Activated CD4-positive, alpha-beta T cell treated with anti-CD3 and anti-CD28 coated beads, Interleukin-2, Interleukin-4, amounts not matched to agents 100 ng/mL and 50 ng/mL, durations not matched to agents 16 hours and 8 hours (primary cell): ENCODE data around the gene OST4.
"Not testable (repeated sequence)": the region's sequence is repeated elsewhere in the genome, so short reads cannot be mapped to it uniquely, and the experiment has no call there.

Experiments
- DNase-seq: peaks from one replicate; pipeline ENCODE4 v3.0.0-alpha.2; 2020; ENCODE audit warnings: low spot score

Gene OST4

DNA sequence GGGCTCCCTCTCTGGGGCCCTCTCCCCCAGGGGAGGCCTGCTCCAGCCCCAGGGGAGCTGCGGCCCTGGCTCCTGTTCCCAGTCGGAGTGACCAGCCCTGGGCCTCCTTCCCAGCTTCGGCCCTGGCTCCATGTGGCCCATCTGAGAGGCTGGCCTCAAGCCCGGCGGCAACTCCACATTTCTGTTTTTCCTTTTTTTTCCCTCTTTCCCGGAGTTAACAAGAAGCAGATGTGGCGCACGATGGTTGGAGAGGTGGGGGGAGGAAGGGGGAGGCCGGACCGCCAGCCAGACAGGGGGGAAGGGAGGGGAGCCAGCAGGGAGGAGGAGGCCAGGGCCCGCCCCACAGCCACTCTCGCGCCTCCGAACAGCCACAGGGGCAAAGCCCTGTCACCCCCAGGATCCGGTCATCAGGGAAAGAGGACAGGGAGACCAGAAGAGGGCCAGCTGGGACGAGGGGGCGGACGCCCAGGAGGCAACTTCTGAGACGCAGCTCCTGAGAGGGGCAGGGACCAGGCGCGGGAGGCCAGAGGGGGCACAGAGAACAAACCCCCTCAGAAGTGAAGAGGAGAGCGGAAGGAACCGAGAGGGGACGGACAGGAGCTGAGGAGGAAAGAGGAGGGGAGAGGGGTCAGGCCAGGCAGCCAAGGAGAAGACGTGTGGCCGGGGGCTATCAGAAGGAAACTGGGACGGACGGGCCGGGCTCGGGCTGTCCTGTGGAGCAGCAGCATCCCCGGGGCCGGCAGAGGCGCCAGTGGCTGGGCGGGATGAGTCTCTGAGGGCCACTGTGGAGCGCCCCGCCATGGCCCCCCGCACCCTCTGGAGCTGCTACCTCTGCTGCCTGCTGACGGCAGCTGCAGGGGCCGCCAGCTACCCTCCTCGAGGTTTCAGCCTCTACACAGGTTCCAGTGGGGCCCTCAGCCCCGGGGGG, 7.1 kb upstream of the OST4 start, which contains the start of gene EMILIN1:
TSS of gene EMILIN1 (plus strand) at position 349 of the 928 bp plus-strand sequence. CDS start at position 800, 451 bp downstream.
- no peak for DNase-seq

DNA sequence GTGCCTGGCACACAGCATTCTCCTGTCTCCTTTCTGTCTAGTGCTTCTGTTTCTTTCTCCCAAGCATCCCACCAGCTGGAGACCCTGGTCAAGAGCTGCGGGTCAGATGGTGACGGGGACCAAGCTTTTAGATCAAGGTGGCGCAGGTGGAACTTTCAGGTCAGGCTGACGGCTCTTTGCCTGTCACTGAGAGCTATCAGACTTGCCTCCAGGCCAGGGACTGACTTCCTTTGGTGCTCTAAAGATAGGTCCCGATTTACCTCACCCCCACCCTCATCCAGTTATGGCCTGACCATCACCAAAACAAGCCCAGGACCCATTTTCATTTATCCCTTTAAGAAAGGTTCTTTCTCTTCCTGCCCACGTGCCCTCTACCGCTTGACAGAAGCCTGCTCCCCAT, 5.8 kb upstream of the OST4 start:
- DNase-seq: no peak

DNA sequence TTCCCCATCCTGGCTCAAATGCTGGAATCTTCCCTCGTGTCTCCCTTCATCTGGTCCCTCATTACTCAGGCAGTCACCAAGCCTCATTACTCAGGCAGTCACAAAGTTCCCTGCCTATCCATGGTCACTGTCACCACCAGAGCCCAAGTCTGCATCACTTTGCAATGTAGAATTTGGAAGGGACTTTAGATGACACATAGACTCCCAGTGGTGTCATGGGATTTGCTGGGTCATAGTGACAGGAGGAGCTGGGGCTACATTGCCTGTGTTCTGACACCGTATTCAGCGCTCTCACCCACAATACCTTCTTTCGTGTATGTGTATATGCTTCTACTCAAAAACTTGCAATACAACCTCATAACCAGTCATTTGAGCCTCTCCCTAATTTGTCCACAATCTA, 4.9 kb upstream of the OST4 start:
- DNase-seq: no peak

DNA sequence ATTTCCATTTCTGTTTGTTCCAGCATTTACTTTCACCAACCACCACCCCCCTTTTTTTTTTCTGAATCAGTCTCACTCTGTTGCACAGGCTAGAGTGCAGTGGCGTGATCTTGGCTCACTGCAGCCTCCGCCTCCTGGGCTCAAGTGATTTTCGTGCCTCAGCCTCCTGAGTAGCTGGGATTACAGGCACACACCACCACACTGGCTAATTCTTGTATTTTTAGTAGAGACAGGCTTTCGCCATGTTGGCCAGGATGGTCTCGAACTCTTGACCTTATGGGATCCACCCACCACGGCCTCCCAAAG, 4.1 kb upstream of the OST4 start:
- DNase-seq: not testable (repeated sequence)

DNA sequence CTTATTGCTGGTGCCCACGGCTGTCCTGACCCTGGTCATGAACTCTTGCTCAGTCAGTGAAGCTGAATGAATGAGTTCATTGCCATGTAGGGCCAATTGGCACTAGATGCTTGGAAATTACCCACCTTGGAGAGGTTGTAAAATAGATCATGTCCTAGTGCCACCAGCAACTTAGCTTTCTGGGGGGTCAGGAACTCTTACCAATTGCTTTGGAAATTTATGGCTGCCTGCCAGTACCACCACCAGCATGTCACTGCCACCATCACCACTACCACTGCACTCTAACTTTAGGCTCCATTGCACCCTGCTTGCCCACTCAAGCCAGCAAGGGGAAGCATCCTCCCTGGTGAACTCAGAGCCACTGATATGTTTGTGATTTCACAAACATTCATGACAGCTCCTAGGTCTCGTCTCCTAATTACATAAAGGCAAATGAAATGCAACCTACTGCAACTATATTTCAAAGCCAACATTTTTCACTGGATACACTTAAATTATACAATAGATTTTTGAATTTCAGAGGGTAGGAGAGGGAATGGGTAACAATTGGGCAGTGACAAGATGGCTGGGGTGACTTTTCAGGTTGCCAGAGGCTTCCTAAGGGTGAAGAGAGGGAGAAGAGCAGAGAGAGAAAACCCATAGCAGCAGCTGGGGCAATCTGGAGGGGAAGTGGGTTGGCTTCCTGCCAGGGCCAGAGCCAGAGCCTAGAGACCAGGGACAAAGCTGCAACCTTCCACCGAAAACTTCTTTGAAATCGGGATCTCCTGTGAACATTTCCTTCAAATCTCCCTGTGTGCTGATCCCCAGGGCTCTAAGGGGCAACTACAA, 3.5 kb upstream of the OST4 start:
- DNase-seq: peak; percentile 33

DNA sequence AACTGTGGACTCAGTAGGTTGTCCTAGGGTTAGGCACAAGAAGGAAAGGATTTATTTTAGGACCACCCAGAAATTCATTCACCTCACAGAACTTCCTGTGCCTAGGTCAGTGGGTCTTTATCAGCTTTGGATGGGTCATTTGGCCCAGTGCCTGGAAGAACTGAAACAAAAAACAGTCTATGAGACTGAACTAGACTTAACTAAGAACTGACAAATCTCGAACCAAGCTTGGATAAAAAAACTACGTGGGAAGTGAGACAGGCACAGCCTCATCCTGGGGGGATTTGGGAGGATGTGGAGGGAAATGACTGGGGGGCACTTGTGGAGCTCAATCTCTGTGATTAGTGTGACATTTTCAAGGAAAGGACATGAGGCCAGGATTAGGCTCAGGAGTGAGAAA, 2.3 kb upstream of the OST4 start:
- DNase-seq: no peak

DNA sequence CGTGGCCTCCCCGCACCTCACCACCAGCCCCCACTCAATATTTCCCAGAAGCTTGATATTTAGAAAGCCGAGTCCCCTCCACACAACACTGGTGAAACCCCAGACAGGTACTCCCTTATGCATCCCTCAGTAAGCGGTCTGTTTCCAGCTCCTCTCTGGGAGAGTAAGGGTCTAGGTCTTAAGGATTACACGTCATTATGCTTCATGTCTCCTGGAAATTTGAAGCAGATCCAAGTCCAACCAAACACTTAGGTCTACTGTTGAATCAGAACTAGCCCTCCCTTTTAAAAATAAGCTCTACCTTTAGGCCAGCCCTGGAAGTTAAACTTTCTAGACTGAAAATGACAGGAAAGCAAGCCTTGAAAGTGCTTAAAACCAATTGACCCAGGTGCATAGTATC, 1.5 kb upstream of the OST4 start:
- DNase-seq: no peak

DNA sequence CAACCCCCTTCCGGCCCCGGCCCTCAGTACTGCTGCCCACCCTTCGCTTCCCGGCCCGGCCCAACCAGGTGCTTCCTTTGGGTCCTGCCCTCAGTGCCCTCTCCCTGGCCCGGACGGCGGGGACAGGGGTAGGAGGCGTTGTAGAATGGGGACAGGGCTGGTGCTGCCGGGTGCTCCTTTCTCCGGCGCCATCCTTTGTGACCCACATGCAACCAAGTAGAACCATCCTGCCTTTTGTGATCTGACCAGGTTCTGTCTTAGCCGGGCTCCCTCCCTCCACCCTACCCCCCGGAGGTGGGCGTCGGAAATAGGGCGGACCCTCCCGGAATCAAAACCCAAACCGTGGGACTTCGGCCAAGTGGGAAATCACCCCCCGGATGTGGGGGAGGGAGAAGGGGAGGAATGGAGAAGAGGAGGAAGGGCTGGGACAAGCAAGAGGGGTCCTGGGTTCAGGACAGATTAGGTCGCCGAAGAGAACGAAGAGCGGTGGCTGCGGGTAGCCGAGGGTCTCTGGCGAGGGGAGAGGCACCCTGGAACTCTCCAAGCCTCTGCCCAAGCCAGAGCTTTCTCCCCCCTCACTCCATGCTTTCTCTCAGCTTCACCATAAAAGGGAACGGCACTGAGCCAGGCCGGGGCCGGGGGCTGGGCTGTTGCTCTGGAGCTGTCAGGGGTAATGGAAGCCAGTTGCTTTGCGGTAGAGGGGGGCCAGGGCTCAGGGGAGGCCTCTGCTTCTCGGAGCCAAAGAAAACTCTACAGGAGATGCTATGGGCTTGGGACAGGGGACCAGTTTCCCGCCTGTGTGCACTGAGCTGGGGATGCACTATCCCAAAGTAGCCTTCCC, 756 bp upstream of the OST4 start:
- DNase-seq: no peak

DNA sequence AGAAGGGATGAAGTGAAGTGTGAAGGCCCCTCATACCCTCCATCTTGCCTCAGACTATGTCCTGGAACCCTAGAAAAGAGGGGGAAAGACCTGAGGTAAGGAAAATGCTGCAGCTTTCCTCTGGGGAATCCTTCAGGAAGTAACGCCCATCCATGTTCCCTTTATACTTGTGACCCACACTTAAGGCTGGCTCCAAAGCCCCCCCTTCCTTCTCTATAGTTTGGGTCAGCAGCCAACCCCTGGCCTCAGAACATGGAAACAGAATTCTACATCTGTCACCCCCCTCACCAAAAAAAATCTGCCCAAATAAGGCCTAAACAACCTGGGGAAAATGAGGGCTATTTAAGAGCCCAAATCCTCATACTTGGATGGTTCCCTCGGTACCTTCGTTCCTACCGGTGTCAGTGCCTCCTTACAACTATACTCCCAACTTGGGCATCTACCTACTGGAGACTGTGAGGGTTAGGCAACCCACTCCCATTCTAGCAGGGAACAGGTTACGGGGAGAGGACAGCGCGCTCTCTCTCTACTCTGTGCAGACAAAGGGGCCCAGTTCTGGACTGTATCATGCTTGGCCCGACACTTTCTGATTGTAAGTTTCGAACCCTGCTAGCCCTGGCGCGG, 689 bp downstream of the OST4 start:
- no peak for DNase-seq

DNA sequence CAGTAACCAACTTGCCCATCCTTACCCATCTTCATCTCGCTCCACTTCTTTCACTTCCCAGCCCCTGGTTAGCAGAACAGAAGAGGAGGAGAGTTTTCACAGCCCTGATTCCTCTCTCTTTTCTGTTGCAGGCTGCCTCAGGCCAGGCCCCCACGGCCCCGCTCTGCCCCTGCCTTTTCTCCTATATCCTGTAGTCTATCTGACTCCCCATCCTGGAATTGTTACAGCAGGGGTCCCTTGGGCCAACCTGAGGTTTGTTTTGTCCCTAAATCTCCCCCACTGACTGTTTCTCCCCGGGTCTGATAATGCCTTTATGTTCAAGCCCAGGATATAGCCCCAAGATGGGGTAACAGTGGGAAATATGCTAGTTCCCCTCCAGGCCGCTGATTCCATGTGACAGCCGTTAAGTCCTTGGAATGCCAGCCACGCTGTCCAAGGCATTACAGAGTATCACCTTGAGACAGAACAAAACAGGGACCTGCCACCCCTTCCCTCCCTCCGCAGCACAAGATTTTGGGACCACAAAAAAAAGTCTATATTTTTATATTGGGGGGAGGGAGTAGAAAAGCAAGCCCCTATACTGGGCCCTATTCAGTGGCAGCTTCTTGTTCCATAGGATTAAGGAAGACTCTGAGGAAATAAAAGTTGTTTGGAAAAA, 1.4 kb downstream of the OST4 start:
- no peak for DNase-seq

DNA sequence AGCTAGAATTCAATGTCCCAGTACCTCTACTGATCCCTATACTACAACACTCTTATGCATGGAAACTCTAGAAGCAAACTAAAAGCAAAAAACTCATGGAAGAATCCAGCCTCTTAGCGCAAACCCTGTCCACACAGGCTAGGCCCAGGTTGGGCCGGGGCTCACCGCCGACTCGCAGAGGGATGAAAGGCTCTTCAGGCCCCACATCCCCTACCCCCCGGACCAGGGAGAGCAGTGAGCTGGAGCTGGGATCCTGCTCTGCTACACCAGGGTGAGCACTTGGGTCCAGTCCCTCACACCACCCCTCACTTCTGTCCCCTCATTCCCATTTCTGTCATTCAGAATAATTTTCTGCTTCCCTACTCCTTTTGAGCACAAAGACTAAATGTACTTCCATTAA, 2.0 kb downstream of the OST4 start:
- no peak for DNase-seq

DNA sequence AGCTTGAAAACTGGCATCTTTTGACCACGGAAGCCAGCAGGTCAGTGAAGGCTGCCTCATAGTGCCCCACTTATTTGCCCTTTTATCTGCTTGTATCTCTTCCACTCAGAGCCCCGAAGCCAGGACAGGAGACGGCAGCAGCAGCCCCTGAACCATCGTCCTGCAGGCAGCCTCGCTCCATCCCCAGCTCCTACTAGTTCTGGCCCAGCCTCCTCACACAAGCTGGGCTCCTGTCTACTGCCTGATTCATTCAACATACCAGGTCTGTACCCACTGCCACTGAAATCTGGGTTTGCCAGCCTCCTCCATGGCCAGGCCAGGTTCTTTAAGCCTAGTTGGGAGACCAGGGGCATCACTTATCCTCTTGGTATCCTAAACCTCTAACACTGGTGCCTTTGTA, 4.1 kb downstream of the OST4 start:
- DNase-seq: no peak

DNA sequence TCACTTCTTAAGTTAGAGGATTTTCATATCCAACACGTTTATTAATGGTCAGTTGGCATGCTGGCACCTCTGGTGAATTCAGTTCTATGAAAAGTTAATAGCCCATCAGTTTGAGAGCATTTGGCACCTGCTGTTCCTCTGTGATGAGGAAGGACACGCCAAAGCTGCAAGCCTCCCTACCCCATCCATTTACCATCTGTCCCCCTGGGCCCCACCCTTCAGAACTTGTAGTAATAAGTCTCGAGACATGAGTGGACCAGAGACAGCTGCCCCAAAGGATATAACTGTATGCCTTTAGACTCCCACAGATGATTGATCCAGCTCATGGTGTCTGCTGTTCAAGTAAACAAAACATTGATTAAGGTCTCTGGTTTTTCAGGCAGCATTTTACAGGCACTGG, 6.3 kb downstream of the OST4 start:
- no peak for DNase-seq

DNA sequence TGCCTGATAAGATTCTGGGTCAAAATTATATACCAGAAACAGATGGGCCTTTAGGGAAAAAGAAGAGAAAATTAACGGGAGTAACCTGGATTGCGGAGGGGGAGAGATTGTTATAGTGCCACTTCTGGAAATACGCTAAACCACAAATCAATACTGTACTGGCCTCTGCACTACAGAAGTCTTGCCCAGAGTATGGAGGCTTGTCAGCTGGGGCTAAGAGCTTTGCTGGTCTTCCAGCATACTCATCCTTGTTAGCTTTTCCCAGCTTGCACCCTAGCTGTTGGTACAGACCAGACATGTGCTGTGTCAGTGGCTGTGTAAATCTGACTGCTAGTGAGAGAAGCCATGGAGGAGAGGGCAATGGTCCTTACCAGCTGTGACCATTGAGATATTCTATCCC, 11.1 kb downstream of the OST4 start:
- DNase-seq: no peak

DNA sequence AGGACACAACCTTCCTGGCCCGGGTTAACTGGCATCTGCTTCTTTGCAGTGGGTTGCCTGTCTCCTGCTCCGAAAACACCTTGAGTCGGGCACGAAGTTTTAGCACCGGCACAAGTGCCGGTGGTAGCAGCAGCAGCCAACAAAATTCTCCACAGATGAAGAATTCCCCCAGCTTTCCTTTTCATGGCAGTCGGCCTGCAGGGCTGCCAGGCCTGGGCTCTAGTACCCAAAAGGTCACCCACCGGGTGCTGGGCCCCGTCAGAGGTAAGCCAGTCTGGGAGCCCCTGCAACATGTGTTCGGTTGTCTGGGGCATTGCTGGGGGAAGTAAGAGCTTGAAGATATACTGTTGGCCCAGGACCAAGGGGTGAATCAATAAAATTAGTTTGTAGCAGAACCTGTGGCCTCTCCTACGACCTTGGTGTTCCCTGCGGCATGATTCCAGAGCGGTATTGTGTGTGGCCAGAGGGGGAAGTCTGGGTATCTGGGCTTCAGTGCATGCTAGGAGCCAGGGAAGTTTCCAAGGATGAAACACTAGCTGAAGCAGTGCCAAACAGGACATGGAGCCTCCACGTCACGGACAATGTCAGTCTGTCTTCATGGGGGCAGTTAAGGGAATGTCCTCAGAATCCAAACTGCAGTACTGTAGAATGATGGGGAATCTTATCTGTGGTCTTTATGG, 12.2 kb downstream of the OST4 start:
- no peak for DNase-seq

DNA sequence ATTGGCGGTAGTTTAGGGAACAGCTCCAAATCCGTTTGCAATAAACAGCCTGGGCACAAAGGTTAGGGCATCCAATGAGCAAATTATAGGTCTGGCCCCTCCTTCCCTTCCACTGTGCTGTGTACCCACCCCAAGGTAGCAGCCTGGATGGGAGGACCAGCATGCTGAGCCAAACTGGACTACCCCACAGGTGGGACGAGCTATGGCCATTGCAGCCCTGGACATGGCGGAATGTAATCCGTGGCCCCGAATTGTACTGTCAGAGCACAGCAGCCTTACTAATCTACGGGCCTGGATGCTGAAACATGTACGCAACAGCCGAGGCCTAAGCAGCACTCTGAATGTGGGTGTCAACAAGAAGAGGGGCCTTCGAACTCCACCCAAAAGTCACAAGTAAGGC, 13.2 kb downstream of the OST4 start:
- DNase-seq: no peak

DNA sequence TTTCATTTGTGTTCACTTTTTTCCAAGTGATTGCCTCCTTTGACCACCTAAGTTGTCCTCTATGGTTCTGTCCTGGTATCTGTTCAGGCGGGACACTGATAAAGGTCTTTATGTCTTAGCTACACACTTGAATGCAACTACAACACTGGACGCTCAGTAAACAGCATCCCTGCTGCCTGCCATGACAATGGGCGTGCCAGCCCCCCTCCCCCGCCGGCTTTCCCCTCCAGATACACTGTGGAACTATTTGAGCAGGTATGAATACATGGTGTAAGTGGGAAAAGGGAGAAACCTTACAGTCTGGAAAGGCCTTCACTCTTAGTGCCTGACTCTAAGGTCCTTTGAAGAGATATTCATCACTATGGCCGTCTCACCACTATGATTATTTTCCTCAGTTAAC, 14.3 kb downstream of the OST4 start:
- DNase-seq: no peak

DNA sequence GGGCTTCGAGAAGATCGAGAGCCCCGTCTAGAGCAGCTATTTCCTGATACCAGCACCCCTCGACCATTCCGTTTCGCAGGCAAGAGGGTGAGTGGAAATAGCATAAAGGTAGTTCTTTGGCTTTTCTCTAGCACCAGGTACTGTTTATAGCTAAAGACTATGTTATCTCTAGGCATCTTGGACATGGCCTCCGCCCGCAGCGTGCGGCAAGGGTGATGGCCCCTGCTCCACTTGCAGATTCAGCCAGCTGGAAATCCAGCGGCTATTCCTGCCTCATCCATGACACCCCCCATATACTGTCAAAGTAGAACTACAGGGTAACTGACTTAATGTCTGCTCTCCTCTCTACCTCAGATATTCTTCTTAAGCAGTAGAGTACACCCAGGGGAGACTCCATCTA, 16.7 kb downstream of the OST4 start:
- no peak for DNase-seq

DNA sequence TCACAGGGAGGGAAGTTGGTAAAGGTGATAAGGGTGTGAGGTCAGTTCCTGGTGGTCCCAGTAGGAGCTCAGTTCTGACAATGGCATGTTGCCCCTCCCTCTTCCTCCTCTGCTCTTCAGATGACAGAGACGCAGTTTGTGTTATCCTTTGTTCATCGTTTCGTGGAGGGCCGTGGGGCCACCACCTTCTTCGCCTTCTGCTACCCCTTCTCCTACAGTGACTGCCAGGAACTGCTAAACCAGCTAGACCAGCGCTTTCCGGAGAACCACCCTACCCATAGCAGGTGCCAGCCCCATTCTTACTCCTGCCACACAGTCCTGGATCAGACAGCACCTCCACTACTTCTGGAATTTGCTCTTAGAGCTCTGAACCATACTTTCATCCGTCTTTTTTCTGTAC, 17.7 kb downstream of the OST4 start:
- DNase-seq: no peak

DNA sequence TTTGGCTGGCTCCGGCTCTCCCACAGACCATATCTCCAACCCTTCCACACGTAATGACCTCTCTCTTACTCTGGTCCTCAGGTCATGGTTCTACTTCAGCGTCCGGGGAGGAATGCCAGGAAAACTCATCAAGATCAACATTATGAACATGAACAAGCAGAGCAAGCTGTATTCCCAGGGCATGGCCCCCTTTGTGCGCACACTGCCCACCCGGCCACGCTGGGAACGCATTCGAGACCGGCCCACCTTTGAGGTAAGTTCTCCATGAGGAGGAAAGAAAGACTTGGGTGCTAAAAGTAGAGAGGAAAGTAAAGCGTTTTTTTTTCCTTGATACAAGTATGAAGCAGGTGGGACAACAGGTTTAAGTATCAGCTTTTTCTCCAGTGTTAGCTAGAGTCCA, 18.1 kb downstream of the OST4 start:
- no peak for DNase-seq
